Ishikawa (cell line): ENCODE results near the gene WWOX.

Experiments
- CEBPB ChIP-seq: IDR thresholded peaks from 2 replicates; pipeline ENCODE4 v1.6.1; 2012
- CREB1 ChIP-seq: IDR thresholded peaks from 2 replicates; pipeline ENCODE4 v1.6.1; 2012; ENCODE audit warnings: low read depth
- EGR1 ChIP-seq: IDR thresholded peaks from 2 replicates; pipeline ENCODE4 v1.6.1; 2012
- EP300 ChIP-seq: IDR thresholded peaks from 2 replicates; pipeline ENCODE4 v1.6.1; 2012; ENCODE audit warnings: borderline replicate concordance
- FOXM1 ChIP-seq: IDR thresholded peaks from 2 replicates; pipeline ENCODE4 v1.6.1; 2012; ENCODE audit warnings: low read depth, borderline replicate concordance
- NFIC ChIP-seq: IDR thresholded peaks from 2 replicates; pipeline ENCODE4 v1.6.1; 2012
- RAD21 ChIP-seq: IDR thresholded peaks from 2 replicates; pipeline ENCODE4 v1.6.1; 2012; ENCODE audit warnings: low read depth
- REST ChIP-seq: IDR thresholded peaks from 2 replicates; pipeline ENCODE4 v1.6.1; 2012; ENCODE audit warnings: low read depth, mild to moderate bottlenecking
- TAF1 ChIP-seq: IDR thresholded peaks from 2 replicates; pipeline ENCODE4 v1.6.1; 2012; ENCODE audit warnings: low read depth, mild to moderate bottlenecking
- TCF12 ChIP-seq: IDR thresholded peaks from 2 replicates; pipeline ENCODE4 v1.6.1; 2012; ENCODE audit warnings: low read depth
- TEAD4 ChIP-seq: IDR thresholded peaks from 2 replicates; pipeline ENCODE4 v1.6.1; 2012
- USF1 ChIP-seq: IDR thresholded peaks from 2 replicates; pipeline ENCODE4 v1.6.1; 2012
- YY1 ChIP-seq: IDR thresholded peaks from 2 replicates; pipeline ENCODE4 v1.6.1; 2012; ENCODE audit warnings: low read depth
- ZBTB7A ChIP-seq: IDR thresholded peaks from 2 replicates; pipeline ENCODE4 v1.6.1; 2012; ENCODE audit warnings: low read depth
- TF ChIP-seq, protein P1 (sequence below): IDR thresholded peaks from 2 replicates; pipeline ENCODE4 v1.6.1; 2012

Gene WWOX

GRCh38 chr16:78742501-78743283, 643.2 kb downstream of the WWOX start:
- TF ChIP-seq TEAD4 = no peak
- TF ChIP-seq NFIC = no peak
- no peak for TF ChIP-seq EP300
- TF ChIP-seq FOXM1 = no peak
- no peak for TF ChIP-seq YY1
- TF ChIP-seq CEBPB = no peak

DNA sequence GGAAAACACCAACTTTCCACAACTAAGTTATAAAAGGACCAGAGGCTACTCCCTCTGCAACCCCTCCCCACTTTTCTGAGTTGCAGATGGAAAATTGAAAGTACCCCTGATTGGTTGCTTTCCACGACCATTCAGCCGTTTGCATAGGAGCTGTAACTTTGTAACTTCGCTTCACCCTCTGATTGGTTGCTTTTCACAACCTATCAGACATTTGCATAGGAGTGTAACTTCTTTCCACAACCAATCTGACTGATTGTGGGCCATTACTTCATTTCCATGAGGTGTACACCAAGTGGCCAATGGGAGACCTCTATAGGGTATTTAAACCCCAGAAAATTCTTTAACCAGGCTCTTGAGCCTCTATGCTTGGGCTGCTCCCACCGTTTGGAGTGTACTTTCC, 644.1 kb downstream of the WWOX start:
- no peak for TF ChIP-seq TEAD4
- no peak for TF ChIP-seq CREB1
- TF ChIP-seq FOXM1 = no peak
- TF ChIP-seq REST = no peak
- TF ChIP-seq EGR1 = no peak

- no peak for TF ChIP-seq CREB1
- TF ChIP-seq RAD21 = no peak
- TF ChIP-seq REST = no peak
- TF ChIP-seq, protein P1, sequence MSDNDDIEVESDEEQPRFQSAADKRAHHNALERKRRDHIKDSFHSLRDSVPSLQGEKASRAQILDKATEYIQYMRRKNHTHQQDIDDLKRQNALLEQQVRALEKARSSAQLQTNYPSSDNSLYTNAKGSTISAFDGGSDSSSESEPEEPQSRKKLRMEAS = no peak
- TF ChIP-seq FOXM1 = no peak
- TF ChIP-seq TCF12 = no peak
- TF ChIP-seq USF1 = no peak
- no peak for TF ChIP-seq TAF1
- no peak for TF ChIP-seq CEBPB
- no peak for TF ChIP-seq YY1
- no peak for TF ChIP-seq EP300
- no peak for TF ChIP-seq ZBTB7A
Observed at GRCh38 chr16:78744099-78744498, 644.6 kb downstream of the WWOX start.

GRCh38 chr16:78744796-78745107, 645.3 kb downstream of the WWOX start:
- TF ChIP-seq REST (no peak), TEAD4 (no peak), FOXM1 (no peak), RAD21 (no peak), EP300 (no peak), NFIC (no peak), CREB1 (no peak), TAF1 (no peak), YY1 (no peak), EGR1 (no peak)
- TF ChIP-seq, protein P1 = no peak

- no peak for TF ChIP-seq NFIC
- no peak for TF ChIP-seq CEBPB
- no peak for TF ChIP-seq YY1
- TF ChIP-seq, protein P1 = no peak
- TF ChIP-seq REST = no peak
- TF ChIP-seq EGR1 = no peak
- TF ChIP-seq CREB1 = no peak
- TF ChIP-seq TCF12 = no peak
- no peak for TF ChIP-seq EP300
- no peak for TF ChIP-seq ZBTB7A
- TF ChIP-seq USF1 = no peak
- TF ChIP-seq RAD21 = no peak
- no peak for TF ChIP-seq TAF1
- TF ChIP-seq FOXM1 = no peak
- TF ChIP-seq TEAD4 = no peak
Observed at GRCh38 chr16:78745108-78746019, 645.9 kb downstream of the WWOX start.
